HG02852 (cell line): Measurements from ENCODE around the gene GPR158.
"Not testable (repeated sequence)": the region's sequence is repeated elsewhere in the genome, so short reads cannot be mapped to it uniquely, and the experiment has no call there.

ENCODE experiments used
- ATAC-seq: cut with Tn5 transposase; IDR thresholded peaks from one replicate; pipeline ENCODE4 v1.9.1; 2021; ENCODE audit warnings: mild to moderate bottlenecking, moderate library complexity; ENCODE audit not compliant: unreplicated experiment

GPR158 gene

GRCh38 chr10:25174461-25175230 lies at the start of gene GPR158:
GPR158 (plus strand) TSS chr10:25175001; CDS start chr10:25175421, 420 bp downstream.
- ATAC-seq = peak; percentile 60

DNA sequence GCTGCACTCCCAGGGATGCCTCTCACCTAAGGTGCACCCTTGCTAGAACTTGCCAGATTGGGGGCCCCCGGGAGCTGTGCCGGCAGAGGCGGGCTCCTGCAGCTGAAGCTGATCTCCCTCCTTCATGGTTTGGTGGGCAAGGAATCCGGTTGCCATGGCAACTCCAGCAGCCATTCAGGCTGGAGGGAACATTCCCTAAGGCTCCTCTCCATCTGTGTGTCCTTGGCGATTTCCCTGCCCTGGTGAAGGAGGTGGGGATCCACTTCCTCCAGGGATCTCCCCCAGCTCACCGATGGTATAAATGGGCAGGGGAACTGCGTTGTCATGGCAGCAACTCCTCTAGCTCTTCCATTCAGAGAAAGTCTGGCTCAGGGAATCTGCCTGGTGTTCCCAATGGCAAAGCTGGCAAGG lies 49.6 kb upstream of the GPR158 start:
- no peak for ATAC-seq

DNA sequence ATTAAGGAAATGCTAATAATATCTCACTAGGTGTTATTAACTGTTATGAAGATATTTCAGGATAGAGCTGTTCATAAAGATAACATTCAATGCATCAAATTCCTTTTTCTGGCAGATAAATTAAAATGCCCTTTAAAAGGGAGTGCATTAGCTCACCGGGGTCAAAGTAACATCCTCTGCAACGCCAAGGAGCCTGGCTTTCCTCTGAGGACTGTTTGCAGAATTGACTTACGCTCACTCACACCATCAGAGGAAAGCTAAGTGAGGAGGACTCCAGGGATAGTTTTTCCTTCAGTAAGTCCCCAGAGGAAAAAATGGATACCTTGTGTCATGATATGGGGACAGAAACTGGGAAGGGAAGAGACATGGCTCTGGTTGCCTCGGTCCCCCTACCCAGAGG lies 45.2 kb upstream of the GPR158 start:
- ATAC-seq = no peak

- ATAC-seq = no peak
These were observed 43.9 kb upstream of the GPR158 start for GRCh38 chr10:25130906-25131305.

DNA sequence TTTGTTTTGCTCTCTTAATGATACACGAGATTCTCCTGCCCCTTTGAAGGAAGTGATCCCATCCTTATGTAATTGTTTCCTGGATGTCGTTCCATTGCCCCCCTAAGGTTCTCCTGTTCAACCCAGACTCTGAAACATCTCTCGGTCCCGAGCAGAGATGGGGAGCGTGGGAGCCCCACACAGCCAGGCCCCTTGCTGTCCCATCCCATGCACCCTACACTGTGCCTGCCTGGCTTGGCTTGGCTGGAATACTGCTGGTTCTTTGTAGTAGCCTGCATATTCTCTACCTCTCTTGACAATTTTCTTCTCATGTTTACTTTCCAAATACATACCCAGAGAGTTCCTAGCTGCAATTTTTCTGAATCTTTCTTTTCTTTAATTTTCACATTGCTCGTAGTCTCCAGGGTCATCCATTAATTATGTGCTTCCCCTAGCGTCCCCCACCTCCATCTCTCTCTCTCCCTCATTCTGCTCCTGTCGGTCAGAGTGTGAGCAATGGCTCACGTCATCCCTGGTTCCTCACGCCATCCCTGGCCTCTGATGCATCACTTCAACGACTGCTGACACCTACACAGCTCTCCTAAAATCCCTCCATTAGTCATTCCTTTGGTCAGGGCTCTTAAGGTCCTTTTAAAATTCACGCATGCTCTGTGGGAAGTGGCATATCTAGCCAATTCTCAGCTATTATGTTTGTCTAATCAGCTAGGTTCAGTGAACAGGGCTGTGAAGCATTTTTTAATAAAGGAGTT lies 32.5 kb upstream of the GPR158 start:
- ATAC-seq = no peak

GRCh38 chr10:25157650-25158049 lies 17.2 kb upstream of the GPR158 start:
- no peak for ATAC-seq

- no peak for ATAC-seq
These were observed 15.2 kb upstream of the GPR158 start for GRCh38 chr10:25159591-25159990.

DNA sequence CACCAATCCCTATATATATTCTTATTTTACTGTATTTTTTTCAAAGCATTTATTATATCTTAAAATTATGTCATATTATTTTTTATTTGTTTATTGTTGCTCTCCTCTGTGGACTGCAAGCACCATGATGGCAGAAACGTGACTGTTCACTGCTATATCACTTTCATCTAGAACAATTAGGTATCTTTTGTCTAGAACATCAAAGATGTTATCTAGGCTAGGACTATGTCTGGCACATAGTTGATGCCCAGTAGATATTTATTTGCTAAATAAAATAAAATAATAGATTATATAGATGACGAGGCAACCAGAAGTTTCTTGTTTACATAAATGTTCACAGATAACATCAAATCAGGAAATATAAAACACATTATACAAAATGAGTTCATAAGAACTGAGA lies 12.4 kb upstream of the GPR158 start:
- no peak for ATAC-seq

DNA sequence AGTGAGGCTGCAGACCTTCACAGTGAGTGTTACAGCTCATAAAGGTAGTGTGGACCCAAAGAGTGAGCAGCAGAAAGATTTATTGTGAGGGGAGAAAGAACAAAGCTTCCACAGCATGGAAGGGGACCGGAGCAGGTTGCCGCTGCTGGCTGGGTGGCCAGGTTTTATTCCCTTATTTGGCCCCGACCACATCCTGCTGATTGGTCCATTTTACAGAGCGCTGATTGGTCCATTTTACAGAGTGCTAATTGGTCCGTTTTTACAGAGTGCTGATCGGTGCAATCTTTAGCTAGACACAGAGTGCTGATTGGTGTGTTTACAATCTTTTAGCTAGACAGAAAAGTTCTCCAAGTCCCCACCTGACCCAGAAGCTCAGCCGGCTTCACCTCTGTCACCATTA lies 11.3 kb upstream of the GPR158 start:
- ATAC-seq = not testable (repeated sequence)

GRCh38 chr10:25169740-25170139 lies 5.1 kb upstream of the GPR158 start:
- ATAC-seq = no peak

- ATAC-seq = no peak
These were observed 4.2 kb upstream of the GPR158 start for GRCh38 chr10:25170627-25171026.

DNA sequence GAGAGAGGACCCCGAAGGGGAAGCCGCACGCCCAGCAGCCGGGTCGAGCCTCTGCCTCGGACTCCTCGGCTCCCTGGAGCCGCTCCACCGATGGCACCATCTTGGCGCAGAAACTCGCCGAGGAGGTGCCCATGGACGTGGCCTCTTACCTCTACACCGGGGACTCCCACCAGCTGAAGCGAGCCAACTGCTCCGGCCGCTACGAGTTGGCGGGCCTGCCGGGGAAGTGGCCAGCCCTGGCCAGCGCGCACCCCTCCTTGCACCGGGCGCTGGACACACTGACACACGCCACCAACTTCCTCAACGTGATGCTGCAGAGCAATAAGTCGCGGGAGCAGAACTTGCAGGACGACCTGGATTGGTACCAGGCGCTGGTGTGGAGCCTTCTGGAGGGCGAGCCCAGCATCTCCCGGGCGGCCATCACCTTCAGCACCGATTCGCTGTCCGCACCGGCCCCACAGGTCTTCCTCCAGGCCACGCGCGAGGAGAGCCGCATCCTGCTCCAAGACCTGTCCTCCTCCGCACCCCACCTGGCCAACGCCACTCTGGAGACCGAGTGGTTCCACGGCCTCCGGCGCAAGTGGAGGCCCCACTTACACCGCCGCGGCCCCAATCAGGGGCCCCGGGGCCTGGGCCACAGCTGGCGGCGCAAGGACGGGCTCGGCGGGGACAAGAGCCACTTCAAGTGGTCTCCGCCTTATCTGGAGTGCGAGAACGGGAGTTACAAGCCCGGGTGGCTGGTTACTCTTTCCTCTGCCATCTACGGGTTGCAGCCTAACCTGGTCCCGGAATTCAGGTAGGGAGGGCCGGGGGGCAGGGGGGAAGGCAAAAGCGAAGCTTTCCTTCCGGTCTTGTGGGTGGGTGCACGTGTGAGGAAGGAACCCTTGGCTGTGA lies 973 bp downstream of the GPR158 start:
- ATAC-seq = no peak

GRCh38 chr10:25176421-25176968 lies 1.7 kb downstream of the GPR158 start:
- ATAC-seq = no peak

- ATAC-seq = no peak
These were observed 2.4 kb downstream of the GPR158 start for GRCh38 chr10:25177093-25177753.

DNA sequence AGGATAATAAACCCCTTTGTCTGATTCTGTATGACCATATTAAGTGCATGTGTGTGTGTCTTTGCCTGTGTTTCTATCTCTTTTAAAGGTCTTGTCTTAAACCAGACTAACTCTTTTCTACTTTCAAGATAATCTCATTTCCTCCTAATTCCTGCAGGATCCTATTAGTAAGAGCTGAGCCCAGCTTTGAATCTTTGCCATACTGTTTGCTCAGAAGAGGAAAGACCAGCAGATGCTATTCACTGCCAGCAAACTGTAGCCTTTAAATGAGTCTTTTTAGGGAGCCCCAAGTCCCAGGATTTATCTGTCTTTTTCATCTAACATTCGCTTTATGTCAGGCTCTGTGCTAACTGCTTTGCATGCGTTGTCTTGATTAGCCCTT lies 2.9 kb downstream of the GPR158 start:
- no peak for ATAC-seq

- no peak for ATAC-seq
These were observed 3.6 kb downstream of the GPR158 start for GRCh38 chr10:25178411-25178810.

- ATAC-seq = no peak
These were observed 6.0 kb downstream of the GPR158 start for GRCh38 chr10:25180801-25181200.

GRCh38 chr10:25182636-25183035 lies 7.8 kb downstream of the GPR158 start:
- no peak for ATAC-seq

DNA sequence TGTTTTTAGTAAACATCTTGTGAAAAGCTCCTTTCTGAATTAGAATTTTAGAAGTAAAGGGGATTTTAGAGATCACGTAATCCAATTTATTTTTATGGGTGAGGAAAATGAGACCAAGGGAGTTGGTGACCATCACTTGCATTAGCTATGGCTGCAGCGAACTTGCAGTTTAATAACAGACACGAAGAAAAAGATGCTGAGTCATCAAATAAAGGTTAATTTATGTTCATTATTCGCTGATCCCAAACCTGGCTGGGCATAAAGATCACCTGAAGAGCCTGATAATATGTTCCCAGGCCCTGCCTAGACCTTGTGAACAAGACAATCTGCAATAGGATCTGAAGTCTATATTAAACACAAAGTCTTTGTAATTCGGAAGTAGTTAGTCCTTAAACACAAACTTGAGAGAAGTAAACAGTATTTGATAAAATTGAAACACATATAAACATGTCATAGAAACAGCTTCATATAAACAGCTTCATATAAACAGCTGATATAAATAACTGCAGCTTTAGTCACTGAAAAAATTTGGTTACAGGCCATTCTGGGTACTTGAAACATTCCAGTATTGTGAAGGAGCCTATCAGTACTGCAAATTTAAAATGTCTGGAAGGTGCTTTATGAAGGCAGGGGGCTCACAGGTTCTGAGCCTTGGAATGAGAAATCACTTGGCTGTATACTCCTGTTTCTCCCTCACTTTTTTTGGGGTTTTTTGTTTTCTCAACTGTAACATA lies 16.5 kb downstream of the GPR158 start:
- no peak for ATAC-seq

DNA sequence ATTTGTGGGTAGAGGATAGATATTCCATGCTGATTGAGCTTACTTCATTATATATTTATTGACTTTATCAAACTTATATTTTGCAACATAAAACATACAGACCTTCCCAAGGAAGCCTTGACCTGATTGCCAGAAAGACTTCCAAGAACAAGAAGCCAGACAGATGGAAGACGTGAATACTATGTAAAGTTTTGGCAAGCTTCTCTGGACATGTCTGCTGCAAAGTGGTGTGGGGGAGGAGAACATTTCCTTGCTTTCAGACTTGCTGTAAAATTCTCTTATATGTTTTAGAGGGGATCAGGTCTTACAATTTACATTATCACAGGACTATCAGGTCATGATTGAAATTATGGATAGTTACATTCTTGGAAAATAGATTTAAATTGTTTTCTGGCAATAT lies 23.4 kb downstream of the GPR158 start:
- no peak for ATAC-seq
